Uterus (tissue), 4 donors: ENCODE measurements around the gene NCAM2. TPM values are rescaled to one million over a fixed set of nuclear protein-coding genes. Genes with fewer than 3 reads are reported as not detected.

ENCODE experiments used
- DNase-seq, 2 donors: peaks; one replicate each; pipeline ENCODE4 v3.0.0-alpha.2; 2019 to 2020
- H3K27ac ChIP-seq, 2 donors: fragments of 200-600 bp; sonication (generic); 1 replicate in 1 of 2; 2 replicates in 1 of 2; pipeline ENCODE4 v1.5.1; 2016 to 2018
- H3K27me3 ChIP-seq, 2 donors: fragments of 200-600 bp; sonication (generic); one replicate each; pipeline ENCODE4 v1.5.1; 2018 to 2019; ENCODE audit warnings: control low read depth in 1 of 2
- H3K36me3 ChIP-seq, 2 donors: fragments of 200-600 bp; sonication (generic); one replicate each; pipeline ENCODE4 v1.5.1; 2019; ENCODE audit warnings: control low read depth in 1 of 2
- H3K4me1 ChIP-seq, 2 donors: fragments of 200-600 bp; sonication (generic); one replicate each; pipeline ENCODE4 v1.5.1; 2018 to 2019; ENCODE audit warnings: control low read depth in 1 of 2
- H3K4me3 ChIP-seq, 2 donors: fragments of 200-600 bp; sonication (generic); 1 replicate in 1 of 2; 2 replicates in 1 of 2; pipeline ENCODE4 v1.5.1; 2018 to 2019; ENCODE audit warnings: mild to moderate bottlenecking in 1 of 2
- H3K9me3 ChIP-seq, 2 donors: fragments of 200-600 bp; sonication (generic); one replicate each; pipeline ENCODE4 v1.5.1; 2019; ENCODE audit warnings: control low read depth in 1 of 2
- CTCF ChIP-seq, 4 experiments: fragments of 200-600 bp in 2 of 4; fragments of 450-650 bp in 2 of 4; sonication (generic) in 2 of 4; IDR thresholded peaks; one replicate each; pipeline ENCODE4 v1.5.1; 2016 to 2019; ENCODE audit warnings: antibody characterized with exemption in 4 of 4, mild to moderate bottlenecking in 2 of 4, moderate library complexity in 1 of 4
- POLR2A ChIP-seq, 2 donors: fragments of 450-650 bp; IDR thresholded peaks; one replicate each; pipeline ENCODE4 v1.6.1; 2016; ENCODE audit warnings: antibody characterized with exemption in 2 of 2, mild to moderate bottlenecking in 1 of 2, moderate library complexity in 1 of 2
- intact Hi-C: fragments of 100-400 bp; cut with DNase I; formaldehyde crosslinking; loops from one replicate; pipeline ENCODE4 v1.15.1; 2023; ENCODE audit warnings: low total_unique reads
- total RNA-seq, 4 donors: library from RNA; depleted of rRNA in 3 of 4; stranded (reverse); fragments of >200 nt in 3 of 4; gene quantifications; one replicate each; pipeline versions ENCODE4 v1.1.0 to v1.2.4, GENCODE V29; 2014 to 2023
- donor health status: DM: yes; HTN: yes; CAD: no.

The NCAM2 gene
- 100 to 1,000 TPM in 1 of 4 donors, 10 to 100 TPM in 1, 1 to 10 TPM in 2; 1.2 to 214 (median 26.1) TPM for total RNA-seq

DNA sequence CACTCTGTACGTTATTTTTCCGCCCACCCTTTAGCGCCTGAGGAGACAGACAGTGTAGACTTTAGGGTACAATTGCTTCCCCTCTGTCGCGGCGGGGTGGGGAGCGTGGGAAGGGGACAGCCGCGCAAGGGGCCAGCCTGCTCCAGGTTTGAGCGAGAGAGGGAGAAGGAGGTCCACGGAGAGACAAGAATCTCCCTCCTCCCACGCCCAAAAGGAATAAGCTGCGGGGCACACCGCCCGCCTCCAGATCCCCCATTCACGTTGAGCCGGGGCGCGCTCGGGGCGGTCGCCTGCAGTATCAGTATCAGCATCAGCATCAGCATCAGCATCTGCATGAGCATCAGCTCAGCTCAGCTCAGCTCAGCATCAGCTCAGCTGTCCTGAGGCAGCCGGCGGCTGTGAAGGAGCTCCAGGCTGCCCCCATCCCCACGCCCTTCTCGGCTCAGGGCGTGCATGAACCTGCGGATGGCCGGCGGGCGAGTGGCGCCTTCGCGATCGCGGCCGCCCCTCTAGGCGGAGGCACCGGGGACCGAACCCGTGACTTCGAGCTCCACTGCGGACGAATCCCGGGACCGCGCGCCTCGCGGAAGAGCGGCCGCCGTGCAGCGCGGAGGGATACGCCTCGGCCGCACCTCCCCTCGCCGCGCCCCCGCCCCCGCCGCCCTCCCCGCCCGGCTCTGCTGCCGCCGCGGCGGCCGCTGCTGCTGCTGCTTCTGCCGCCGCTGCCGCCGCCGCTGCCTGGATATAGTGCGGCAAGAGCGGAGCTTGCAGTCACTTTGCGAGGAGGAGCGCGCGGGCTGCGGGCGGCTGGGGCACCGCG lies at the start of gene NCAM2:
Gene NCAM2 (plus strand): TSS at position 774 of the 820 bp plus-strand sequence.
- intact Hi-C loops = no loop called here
- Histone ChIP-seq H3K27ac (peak within 1 kb of the TSS in 1 of 2 donors; percentile 54), H3K9me3 (no peaks in the 10 kb centered on the region), H3K27me3 (no peaks in the 10 kb centered on the region), H3K4me1 (peaks cover 0 to 4% of the 10 kb centered on the region in 2 donors), H3K4me3 (peak within 1 kb of the TSS; percentile 42 to 46), H3K36me3 (no peaks in the 10 kb centered on the region)
- no peak for TF ChIP-seq POLR2A (IDR thresholded peaks at IDR 0.05)
- no peak for TF ChIP-seq CTCF (IDR thresholded peaks at IDR 0.05)
- DNase-seq = peak; percentile 40 to 46

DNA sequence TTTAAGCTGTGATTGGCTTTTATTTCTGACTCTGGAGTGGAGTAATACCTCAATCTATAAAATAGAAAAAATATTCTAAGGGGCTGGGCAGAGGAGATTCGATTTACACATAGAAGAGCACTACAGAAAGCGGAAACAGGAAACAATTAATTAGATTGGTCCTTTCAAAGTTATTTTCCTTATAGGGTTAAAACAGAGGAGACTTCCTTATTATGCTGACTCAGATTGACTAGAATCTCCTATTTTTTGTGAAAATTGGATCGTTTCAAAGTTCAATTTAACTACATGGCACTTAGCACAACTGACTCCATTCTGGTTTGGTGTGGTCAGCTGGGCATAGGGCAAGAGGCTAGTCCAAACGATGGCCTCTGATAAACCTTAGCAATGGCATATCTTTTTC lies 48.3 kb upstream of the NCAM2 start:
- Histone ChIP-seq H3K9me3 (no peaks in the 10 kb centered on the region), H3K4me3 (no peak overlapping the region), H3K36me3 (no peaks in the 10 kb centered on the region), H3K4me1 (no peaks in the 10 kb centered on the region), H3K27me3 (no peaks in the 10 kb centered on the region), H3K27ac (no peak overlapping the region)
- intact Hi-C loops = no loop called here
- TF ChIP-seq POLR2A (IDR thresholded peaks at IDR 0.05) (no peak), CTCF (IDR thresholded peaks at IDR 0.05) (no peak)
- DNase-seq = no peak

GRCh38 chr21:20965816-20966215 lies 32.4 kb upstream of the NCAM2 start:
- Histone ChIP-seq H3K27ac (no peak overlapping the region), H3K4me1 (no peaks in the 10 kb centered on the region), H3K9me3 (no peaks in the 10 kb centered on the region), H3K27me3 (no peaks in the 10 kb centered on the region), H3K36me3 (no peaks in the 10 kb centered on the region), H3K4me3 (no peak overlapping the region)
- intact Hi-C loops = no loop called here
- no peak for TF ChIP-seq CTCF (IDR thresholded peaks at IDR 0.05)
- DNase-seq = no peak

- DNase-seq = no peak
- Histone ChIP-seq H3K4me3 (no peak overlapping the region), H3K9me3 (no peaks in the 10 kb centered on the region), H3K36me3 (no peaks in the 10 kb centered on the region), H3K27me3 (no peaks in the 10 kb centered on the region), H3K4me1 (no peaks in the 10 kb centered on the region), H3K27ac (no peak overlapping the region)
- intact Hi-C loops = no loop called here
- TF ChIP-seq POLR2A (IDR thresholded peaks at IDR 0.05) = no peak
- TF ChIP-seq CTCF (IDR thresholded peaks at IDR 0.05) = no peak
Observed at GRCh38 chr21:20968391-20968790, 29.8 kb upstream of the NCAM2 start.

DNA sequence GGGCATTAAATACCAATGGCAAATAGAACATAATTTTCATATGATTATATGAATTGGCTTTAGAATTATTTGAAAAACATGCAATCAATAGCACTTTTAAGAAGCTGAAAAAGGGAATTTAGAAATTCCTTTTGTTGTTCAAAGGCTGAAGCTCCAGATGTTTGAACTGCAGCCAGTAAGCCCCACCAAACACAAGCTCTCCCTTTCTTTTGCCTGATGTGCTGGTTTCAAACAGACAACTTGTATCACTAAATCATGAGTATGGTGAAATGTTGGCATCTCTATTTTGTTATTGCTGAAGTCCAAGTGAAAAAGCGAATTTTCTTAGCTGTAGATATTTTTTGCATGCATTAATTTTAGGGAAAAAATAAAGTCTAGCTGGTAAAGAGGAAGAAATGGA lies 27.5 kb upstream of the NCAM2 start:
- no peak for DNase-seq
- no peak for TF ChIP-seq CTCF (IDR thresholded peaks at IDR 0.05)
- no peak for TF ChIP-seq POLR2A (IDR thresholded peaks at IDR 0.05)

More for the DNA sequence above, 27.5 kb upstream of the NCAM2 start:
- H3K4me1 ChIP-seq = no peaks in the 10 kb centered on the region
- no peaks in the 10 kb centered on the region for H3K27me3 ChIP-seq
- H3K9me3 ChIP-seq = no peaks in the 10 kb centered on the region
- H3K4me3 ChIP-seq = no peak overlapping the region
- no peak overlapping the region for H3K27ac ChIP-seq
- intact Hi-C loops = no loop called here
- H3K36me3 ChIP-seq = no peaks in the 10 kb centered on the region
